HepG2 (cell line): ENCODE data around the gene SPON2. TPM values are rescaled to one million over a fixed set of nuclear protein-coding genes. Genes with fewer than 3 reads are reported as not detected.

Experiments
- ATAC-seq: fragments of 200-7000 bp; cut with Tn5 transposase; 3 replicates; pipeline ENCODE4 v1.9.1; 2020; ENCODE audit warnings: mild to moderate bottlenecking, moderate library complexity
- Bru-seq: library from RNA; stranded (reverse); fragments of 400-500 nt; gene quantifications from one replicate; lab custom pipeline; 2021; lab: Mats Ljungman, UMichigan
- BruChase-seq, 2 experiments: library from RNA; stranded (reverse); fragments of 400-500 nt; gene quantifications; one replicate each; lab custom pipeline; 2021; lab: Mats Ljungman, UMichigan
- BruUV-seq: library from RNA; stranded (reverse); fragments of 400-500 nt; replicated peaks from 2 replicates; lab custom pipeline; 2021; lab: Mats Ljungman, UMichigan
- CTCF ChIA-PET: fragments of 300-600 bp; formaldehyde crosslinking; extraction: SDS; loops from one replicate; lab custom pipeline; 2021; ENCODE audit warnings: low total read pairs, inconsistent platforms, low intra/inter-chr PET ratio; lab: Yijun Ruan, JAX
- POLR2A ChIA-PET: fragments of 350-600 bp; sonication (Branson Sonifier 250); formaldehyde crosslinking; loops from one replicate; lab custom pipeline; 2020; ENCODE audit warnings: antibody characterized with exemption, inconsistent platforms; lab: Yijun Ruan, JAX
- DNase-seq: peaks from one replicate; pipeline ENCODE4 v3.0.0-alpha.2; 2015; ENCODE audit warnings: low spot score
- FAIRE-seq: peaks from 3 replicates; lab custom pipeline; 2011; peaks lifted over from hg19 to GRCh38; lab: Jason Lieb, UNC
- H2AFZ ChIP-seq: one replicate; pipeline ENCODE4 v1.6.1; 2011; ENCODE audit warnings: low read length, inconsistent platforms
- H3K27ac ChIP-seq: fragments of 300-600 bp; 3 replicates; pipeline ENCODE4 v1.8.0; 2011; ENCODE audit warnings: mixed run types, mild to moderate bottlenecking, mixed read lengths, low read length, inconsistent platforms; ENCODE audit not compliant: insufficient read depth; ENCODE audit errors: extremely low read length
- H3K27me3 ChIP-seq, 2 experiments: fragments of 200-600 bp in 1 of 2; 2 replicates in 1 of 2; 3 replicates in 1 of 2; pipeline versions ENCODE4 v1.6.0 to v1.8.0; 2011; ENCODE audit warnings: low read length in 2 of 2, mild to moderate bottlenecking in 2 of 2, moderate library complexity in 2 of 2, inconsistent platforms in 1 of 2; ENCODE audit not compliant: insufficient read depth in 2 of 2, control insufficient read depth in 1 of 2
- H3K36me3 ChIP-seq, 2 experiments: fragments of 200-600 bp in 1 of 2; replicated peaks in 1 of 2; 2 replicates in 1 of 2; 3 replicates in 1 of 2; pipeline versions ENCODE4 v1.5.1 to v1.8.0; 2011; ENCODE audit warnings: low read length in 2 of 2, inconsistent platforms in 1 of 2; ENCODE audit not compliant: insufficient read depth in 2 of 2, control insufficient read depth in 1 of 2
- H3K4me1 ChIP-seq: 2 replicates; pipeline ENCODE4 v1.5.1; 2012; ENCODE audit warnings: low read length, inconsistent platforms; ENCODE audit not compliant: insufficient read depth
- H3K4me2 ChIP-seq: 2 replicates; pipeline ENCODE4 v1.6.0; 2011; ENCODE audit warnings: low read depth, low read length, inconsistent platforms
- H3K4me3 ChIP-seq, 3 experiments: fragments of 200-600 bp in 1 of 3; sonication (generic), shearing (Covaris generic) in 1 of 3; replicated peaks in 1 of 3; 2 replicates each; pipeline ENCODE4 v1.5.1; 2011 to 2016; ENCODE audit warnings: low read length in 3 of 3, inconsistent platforms in 2 of 3, low read depth in 2 of 3, mild to moderate bottlenecking in 2 of 3, control low read depth in 1 of 3, mixed read lengths in 1 of 3; ENCODE audit not compliant: insufficient read depth in 1 of 3
- H3K79me2 ChIP-seq: one replicate; pipeline ENCODE4 v1.6.1; 2011; ENCODE audit warnings: low read length, inconsistent platforms; ENCODE audit not compliant: insufficient read depth
- H3K9ac ChIP-seq: 2 replicates; pipeline ENCODE4 v1.6.0; 2011; ENCODE audit warnings: mild to moderate bottlenecking, low read depth, low read length, inconsistent platforms; ENCODE audit not compliant: insufficient read depth
- H3K9me3 ChIP-seq: 2 replicates; pipeline ENCODE4 v1.5.1; 2012; ENCODE audit warnings: mild to moderate bottlenecking, low read length
- H4K20me1 ChIP-seq: 2 replicates; pipeline ENCODE4 v1.6.0; 2011; ENCODE audit warnings: inconsistent platforms, mild to moderate bottlenecking, low read length, moderate library complexity; ENCODE audit not compliant: insufficient read depth
- BRD4 ChIP-seq: sonication (generic); formaldehyde crosslinking; IDR thresholded peaks from 2 replicates; pipeline ENCODE4 v1.4.0; 2020; ENCODE audit warnings: missing genetic modification reagents
- CEBPB ChIP-seq: IDR thresholded peaks from 2 replicates; pipeline ENCODE4 v1.6.1; 2011; ENCODE audit warnings: low read depth, low read length, improper control_type of control experiment, borderline replicate concordance
- NR2F1 ChIP-seq, 2 experiments: fragments of 450-650 bp in 1 of 2; formaldehyde crosslinking in 1 of 2; IDR thresholded peaks; 2 replicates each; pipeline versions ENCODE4 v1.5.0 to v1.6.1; 2016 to 2020; ENCODE audit warnings: mild to moderate bottlenecking in 1 of 2, missing compliant biosample characterization in 1 of 2, missing genetic modification reagents in 1 of 2, moderate library complexity in 1 of 2
- ZFP36L2 ChIP-seq: sonication (generic); formaldehyde crosslinking; IDR thresholded peaks from 2 replicates; pipeline ENCODE4 v1.4.0; 2020; ENCODE audit warnings: missing genetic modification reagents
- ZNF10 ChIP-seq: sonication (generic); formaldehyde crosslinking; IDR thresholded peaks from 2 replicates; pipeline ENCODE4 v1.4.0; 2020; ENCODE audit warnings: mild to moderate bottlenecking, low read depth, missing genetic modification reagents, borderline replicate concordance
- ZNF768 ChIP-seq: sonication (generic); formaldehyde crosslinking; IDR thresholded peaks from 2 replicates; pipeline ENCODE4 v1.4.0; 2020; ENCODE audit warnings: missing genetic modification reagents
- ZNF776 ChIP-seq: sonication (generic); formaldehyde crosslinking; IDR thresholded peaks from 2 replicates; pipeline ENCODE4 v1.4.0; 2020; ENCODE audit warnings: mild to moderate bottlenecking, missing genetic modification reagents
- WGBS: methylation state at CpG from one replicate; pipeline ENCODE4 v1.1.6; 2017; ENCODE audit warnings: low lambda C conversion rate; 5-methylcytosine and 5-hydroxymethylcytosine counted together
- in situ Hi-C: cut with HindIII; loops from 2 replicates; pipeline ENCODE4 v1.10.0; 2017; ENCODE audit warnings: low pct_unique_long_range_greater_than_20kb; ENCODE audit not compliant: extremely low pct_ligation_motif_present
- intact Hi-C: fragments of 100-400 bp; cut with micrococcal nuclease; formaldehyde crosslinking; loops from one replicate; pipeline ENCODE4 v1.10.0; 2022; ENCODE audit not compliant: unreplicated experiment
- long read RNA-seq, 2 experiments: library from RNA in 1 of 2; library from polyadenylated mRNA in 1 of 2; stranded (forward) in 1 of 2; unstranded in 1 of 2; transcript quantifications; one replicate each; pipeline ENCODE4 v2.0.0, GENCODE V29; 2019 to 2022
- polyA minus RNA-seq, 3 experiments: library from RNA; depleted of rRNA, polyadenylated mRNA; stranded (reverse); fragments of >200 nt; gene quantifications; 2 replicates each; pipeline ENCODE4 v1.2.3, GENCODE V29; 2011; ENCODE audit warnings: low replicate concordance in 1 of 3
- polyA plus RNA-seq, 8 experiments: library from polyadenylated mRNA; depleted of rRNA in 3 of 8; stranded (reverse) in 7 of 8; unstranded in 1 of 8; fragments of >200 nt; fragmentation: Illumina TruSeq in 4 of 8; extraction: Trizol in 4 of 8; gene quantifications; 2 replicates each; pipeline versions ENCODE4 v1.2.1 to v1.2.3, GENCODE V29; 2011 to 2016; ENCODE audit warnings: low read depth in 4 of 8, missing spikeins in 1 of 8, mixed read lengths in 1 of 8; ENCODE audit not compliant: insufficient read depth in 1 of 8
- total RNA-seq, 5 experiments: library from RNA; depleted of rRNA; stranded (reverse); fragments of >200 nt; fragmentation: Illumina TruSeq; extraction: Trizol; gene quantifications; 2 replicates each; pipeline ENCODE4 v1.2.3, GENCODE V29; 2016; ENCODE audit warnings: low read depth in 1 of 5
- TF ChIP-seq, protein P1 (sequence below): sonication (generic); formaldehyde crosslinking; IDR thresholded peaks from 2 replicates; pipeline ENCODE4 v1.4.0; 2020; ENCODE audit warnings: missing genetic modification reagents, borderline replicate concordance
- TF ChIP-seq, protein P2 (sequence below): sonication (generic); formaldehyde crosslinking; IDR thresholded peaks from 2 replicates; pipeline ENCODE4 v1.5.0; 2020; ENCODE audit warnings: mild to moderate bottlenecking, missing genetic modification reagents, borderline replicate concordance

SPON2 gene
- 12.5 and 17.4 TPM in 2 replicates for total RNA-seq (2016; rRNA removed; fragmentation: Illumina TruSeq; extraction: Trizol)
- total RNA-seq (2016; cell fraction: cytosol; rRNA removed; fragmentation: Illumina TruSeq; extraction: Trizol; ENCODE audit: low read depth): 4.7 and 5.3 TPM in 2 replicates
- total RNA-seq (2016; cell fraction: insoluble cytoplasmic fraction; rRNA removed; fragmentation: Illumina TruSeq; extraction: Trizol): 13.2 and 25.5 TPM in 2 replicates
- total RNA-seq (2016; cell fraction: membrane; rRNA removed; fragmentation: Illumina TruSeq; extraction: Trizol): 9.4 and 9.5 TPM in 2 replicates
- 15.0 and 17.4 TPM in 2 replicates for total RNA-seq (2016; cell fraction: nucleus; rRNA removed; fragmentation: Illumina TruSeq; extraction: Trizol)
- polyA plus RNA-seq (2011; rRNA removed): 55.2 and 80.8 TPM in 2 replicates
- polyA plus RNA-seq (2011; cell fraction: cytosol; rRNA removed): 34.7 and 69.3 TPM in 2 replicates
- 320 and 335 TPM in 2 replicates for polyA plus RNA-seq (2011; cell fraction: nucleus; rRNA removed)
- 21.8 and 46.8 TPM in 2 replicates for polyA plus RNA-seq (2012)
- polyA plus RNA-seq (2016; cell fraction: cytosol; fragmentation: Illumina TruSeq; extraction: Trizol; ENCODE audit: low read depth): 3.7 and 4.9 TPM in 2 replicates
- 12.3 and 15.6 TPM in 2 replicates for polyA plus RNA-seq (2016; cell fraction: insoluble cytoplasmic fraction; fragmentation: Illumina TruSeq; extraction: Trizol; ENCODE audit: low read depth)
- polyA plus RNA-seq (2016; cell fraction: membrane; fragmentation: Illumina TruSeq; extraction: Trizol; ENCODE audit: low read depth): 8.6 and 9.0 TPM in 2 replicates
- 34.9 and 43.2 TPM in 2 replicates for polyA plus RNA-seq (2016; cell fraction: nucleus; fragmentation: Illumina TruSeq; extraction: Trizol; ENCODE audit: insufficient read depth, low read depth)
- 0.65 and 46.4 TPM in 2 replicates for polyA minus RNA-seq (2011; rRNA and poly(A)+ RNA removed; ENCODE audit: low replicate concordance)
- 20.2 and 29.8 TPM in 2 replicates for polyA minus RNA-seq (2011; cell fraction: cytosol; rRNA and poly(A)+ RNA removed)
- 33.9 and 38.4 TPM in 2 replicates for polyA minus RNA-seq (2011; cell fraction: nucleus; rRNA and poly(A)+ RNA removed)
- percentile 64 among the genes with signal in this experiment for Bru-seq, nascent RNA
- BruChase-seq, experiment 1, labeled RNA remaining after a 6-hour chase: percentile 68 among the genes with signal in this experiment
- percentile 64 among the genes with signal in this experiment for BruChase-seq, experiment 2, labeled RNA remaining after a 2-hour chase
- long read RNA-seq, experiment 1, transcript SPON2-201 (6 exons, 1,869 nt): major isoform, 47 of 66 reads
- long read RNA-seq, experiment 1, partial matches to known transcripts: 14 of 66 reads
- long read RNA-seq, experiment 1, other reads (novel, unspliced or antisense): 4 of 66 reads
- long read RNA-seq, experiment 2, transcript SPON2-201 (6 exons, 1,869 nt): major isoform, 118 of 258 reads
- long read RNA-seq, experiment 2, transcript SPON2-221 (2 exons, 234 nt): minor isoform, 5 of 258 reads
- long read RNA-seq, experiment 2, partial matches to known transcripts: 76 of 258 reads
- long read RNA-seq, experiment 2, other reads (novel, unspliced or antisense): 54 of 258 reads

DNA sequence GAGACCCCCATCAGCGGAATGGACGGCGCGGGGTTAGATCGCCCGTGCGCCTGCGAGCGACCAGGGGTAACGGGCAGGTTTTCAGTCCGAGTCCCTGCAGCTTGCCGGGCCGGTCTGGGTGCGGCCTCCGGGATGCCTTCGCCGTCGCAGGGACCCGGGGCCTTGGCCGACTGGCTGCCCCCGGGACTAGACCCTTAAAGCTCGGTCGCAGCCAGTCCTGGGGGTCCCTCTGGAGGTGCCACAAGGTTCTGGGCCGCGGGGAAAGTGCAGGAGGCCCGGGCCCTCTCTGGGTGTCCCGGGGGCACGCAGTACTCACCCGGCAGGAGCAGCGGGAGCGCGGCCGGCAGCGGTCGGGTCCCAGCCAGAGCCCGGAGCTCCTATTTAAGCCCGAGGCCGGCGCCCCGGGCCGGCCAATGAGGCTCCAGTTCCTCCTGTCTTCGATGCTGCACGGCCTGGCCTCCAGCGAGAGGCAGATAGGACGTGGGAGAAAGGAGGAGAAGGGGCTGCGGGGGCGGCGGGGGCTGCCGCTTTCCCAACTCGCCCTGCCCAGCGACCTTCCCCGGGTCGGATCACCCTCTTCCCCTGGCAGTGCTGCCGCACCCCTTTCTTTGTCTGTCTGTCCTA is at the start of gene SPON2:
TSS of gene SPON2 (minus strand) at position 356 of the 624 bp plus-strand sequence.
- H3K4me2 ChIP-seq: peak within 1 kb of the TSS; percentile 93
- TF ChIP-seq BRD4 (CRISPR knock-in tag): 0 out of 2 replicates have a peak, but pooled peaks have one; percentile 44
- TF ChIP-seq ZNF768 (CRISPR knock-in tag): no peak
- no peak for TF ChIP-seq NR2F1 (CRISPR knock-in tag; IDR thresholded peaks at IDR 0.05)
- TF ChIP-seq ZNF776 (CRISPR knock-in tag): 0 out of 2 replicates have a peak, but pooled peaks have one; percentile 56
- TF ChIP-seq, protein P1, sequence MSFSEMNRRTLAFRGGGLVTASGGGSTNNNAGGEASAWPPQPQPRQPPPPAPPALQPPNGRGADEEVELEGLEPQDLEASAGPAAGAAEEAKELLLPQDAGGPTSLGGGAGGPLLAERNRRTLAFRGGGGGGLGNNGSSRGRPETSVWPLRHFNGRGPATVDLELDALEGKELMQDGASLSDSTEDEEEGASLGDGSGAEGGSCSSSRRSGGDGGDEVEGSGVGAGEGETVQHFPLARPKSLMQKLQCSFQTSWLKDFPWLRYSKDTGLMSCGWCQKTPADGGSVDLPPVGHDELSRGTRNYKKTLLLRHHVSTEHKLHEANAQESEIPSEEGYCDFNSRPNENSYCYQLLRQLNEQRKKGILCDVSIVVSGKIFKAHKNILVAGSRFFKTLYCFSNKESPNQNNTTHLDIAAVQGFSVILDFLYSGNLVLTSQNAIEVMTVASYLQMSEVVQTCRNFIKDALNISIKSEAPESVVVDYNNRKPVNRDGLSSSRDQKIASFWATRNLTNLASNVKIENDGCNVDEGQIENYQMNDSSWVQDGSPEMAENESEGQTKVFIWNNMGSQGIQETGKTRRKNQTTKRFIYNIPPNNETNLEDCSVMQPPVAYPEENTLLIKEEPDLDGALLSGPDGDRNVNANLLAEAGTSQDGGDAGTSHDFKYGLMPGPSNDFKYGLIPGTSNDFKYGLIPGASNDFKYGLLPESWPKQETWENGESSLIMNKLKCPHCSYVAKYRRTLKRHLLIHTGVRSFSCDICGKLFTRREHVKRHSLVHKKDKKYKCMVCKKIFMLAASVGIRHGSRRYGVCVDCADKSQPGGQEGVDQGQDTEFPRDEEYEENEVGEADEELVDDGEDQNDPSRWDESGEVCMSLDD (CRISPR knock-in tag): peak; percentile 52; the same call in 1 of the 2 replicates
- TF ChIP-seq, protein P2, sequence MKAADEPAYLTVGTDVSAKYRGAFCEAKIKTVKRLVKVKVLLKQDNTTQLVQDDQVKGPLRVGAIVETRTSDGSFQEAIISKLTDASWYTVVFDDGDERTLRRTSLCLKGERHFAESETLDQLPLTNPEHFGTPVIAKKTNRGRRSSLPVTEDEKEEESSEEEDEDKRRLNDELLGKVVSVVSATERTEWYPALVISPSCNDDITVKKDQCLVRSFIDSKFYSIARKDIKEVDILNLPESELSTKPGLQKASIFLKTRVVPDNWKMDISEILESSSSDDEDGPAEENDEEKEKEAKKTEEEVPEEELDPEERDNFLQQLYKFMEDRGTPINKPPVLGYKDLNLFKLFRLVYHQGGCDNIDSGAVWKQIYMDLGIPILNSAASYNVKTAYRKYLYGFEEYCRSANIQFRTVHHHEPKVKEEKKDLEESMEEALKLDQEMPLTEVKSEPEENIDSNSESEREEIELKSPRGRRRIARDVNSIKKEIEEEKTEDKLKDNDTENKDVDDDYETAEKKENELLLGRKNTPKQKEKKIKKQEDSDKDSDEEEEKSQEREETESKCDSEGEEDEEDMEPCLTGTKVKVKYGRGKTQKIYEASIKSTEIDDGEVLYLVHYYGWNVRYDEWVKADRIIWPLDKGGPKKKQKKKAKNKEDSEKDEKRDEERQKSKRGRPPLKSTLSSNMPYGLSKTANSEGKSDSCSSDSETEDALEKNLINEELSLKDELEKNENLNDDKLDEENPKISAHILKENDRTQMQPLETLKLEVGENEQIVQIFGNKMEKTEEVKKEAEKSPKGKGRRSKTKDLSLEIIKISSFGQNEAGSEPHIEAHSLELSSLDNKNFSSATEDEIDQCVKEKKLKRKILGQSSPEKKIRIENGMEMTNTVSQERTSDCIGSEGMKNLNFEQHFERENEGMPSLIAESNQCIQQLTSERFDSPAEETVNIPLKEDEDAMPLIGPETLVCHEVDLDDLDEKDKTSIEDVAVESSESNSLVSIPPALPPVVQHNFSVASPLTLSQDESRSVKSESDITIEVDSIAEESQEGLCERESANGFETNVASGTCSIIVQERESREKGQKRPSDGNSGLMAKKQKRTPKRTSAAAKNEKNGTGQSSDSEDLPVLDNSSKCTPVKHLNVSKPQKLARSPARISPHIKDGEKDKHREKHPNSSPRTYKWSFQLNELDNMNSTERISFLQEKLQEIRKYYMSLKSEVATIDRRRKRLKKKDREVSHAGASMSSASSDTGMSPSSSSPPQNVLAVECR (CRISPR knock-in tag): peak; percentile 48; the same call in 1 of the 2 replicates
- TF ChIP-seq ZNF10 (CRISPR knock-in tag): no peak
- TF ChIP-seq ZFP36L2 (CRISPR knock-in tag): no peak
- TF ChIP-seq CEBPB: no peak

More for the DNA sequence above, at the start of gene SPON2:
- POLR2A ChIA-PET: interaction anchor here (0.8 to 4.6 kb wide), 10 partner anchors 9 to 174 kb away, joined by 3 to 95 read pairs (median 8); partner anchors contain the start of genes CTBP1 and UVSSA
- peaks cover 0 to 1% of the 10 kb centered on the region in 2 experiments; a peak in 1 of 5 replicates for H3K27me3 ChIP-seq
- DNase-seq: peak; percentile 39
- FAIRE-seq: no peak
- peak; percentile 46 for ATAC-seq
- H3K9me3 ChIP-seq: no peaks in the 10 kb centered on the region
- no peaks in the 10 kb centered on the region for H4K20me1 ChIP-seq
- H3K36me3 ChIP-seq: peaks cover 3 to 9% of the 10 kb centered on the region in 2 experiments; a peak in 2 of 5 replicates
- peak within 1 kb of the TSS; percentile 74 for H3K9ac ChIP-seq
- H3K4me1 ChIP-seq: peaks cover 56% of the 10 kb centered on the region
- intact Hi-C loops (loop anchor here (2.0 kb wide), 1 partner anchor 76 kb away; the partner anchor contains the start of gene CTBP1), in situ Hi-C loops (loop anchor here (5.0 kb wide), 1 partner anchor 35 kb away; no protein-coding TSS in a partner anchor)
- 0% methylated on average over 8 of the region's 54 CpGs for WGBS
- H3K27ac ChIP-seq: peak within 1 kb of the TSS; percentile 78
- no peaks in the 10 kb centered on the region for H3K79me2 ChIP-seq
- CTCF ChIA-PET: no interaction called here
- BruUV-seq: no TSS peak
- no peak within 1 kb of the TSS for H2AFZ ChIP-seq
- peak within 1 kb of the TSS; percentile 64 to 83 (median 81) for H3K4me3 ChIP-seq
